Measurements from ENCODE around the gene UBE4B.
"Not testable (repeated sequence)": the region's sequence is repeated elsewhere in the genome, so short reads cannot be mapped to it uniquely, and the experiment has no call there.

Gene UBE4B

DNA sequence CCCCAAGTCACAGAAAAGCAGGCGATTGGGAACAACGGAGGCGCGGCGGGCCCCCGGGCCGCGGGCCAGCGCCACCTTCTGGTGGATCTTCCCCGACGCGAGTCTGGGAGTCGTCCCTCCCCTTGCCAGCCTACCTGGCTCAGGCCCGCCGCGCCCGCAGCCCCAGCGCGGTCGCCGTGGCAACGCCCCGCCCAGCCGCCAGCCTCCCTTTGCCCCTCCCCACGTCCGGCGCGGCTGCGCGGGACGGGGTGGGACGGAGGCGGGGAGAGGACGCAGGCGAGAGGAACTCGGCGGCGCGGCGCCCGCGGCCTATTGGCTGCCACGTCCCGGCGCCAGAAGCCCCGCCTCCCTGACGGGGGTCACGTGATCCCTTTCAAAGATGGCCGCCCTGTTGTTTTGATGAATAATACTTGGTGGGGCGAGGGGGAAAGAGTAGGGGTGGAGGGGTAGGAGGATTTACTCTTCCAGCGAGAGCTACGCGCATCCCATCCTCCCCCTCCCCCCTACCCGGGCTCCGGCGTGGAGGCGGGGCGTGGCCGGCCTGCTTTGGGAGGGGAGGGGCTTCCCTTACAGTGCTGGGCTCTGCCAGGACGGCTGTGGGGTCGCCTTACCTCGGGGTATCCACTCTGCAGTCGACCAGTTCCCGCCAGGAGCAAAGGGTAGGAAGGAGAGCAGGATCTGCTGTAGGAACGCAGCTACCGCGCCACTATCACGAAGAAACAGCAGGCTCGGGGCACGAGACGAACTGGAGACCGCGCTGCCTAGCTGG, at the start of gene UBE4B:
UBE4B (plus strand) TSS at position 369 of the 769 bp plus-strand sequence. CDS start 713 bp downstream, outside the sequence.
- DNase-seq = peak; percentile 93

DNA sequence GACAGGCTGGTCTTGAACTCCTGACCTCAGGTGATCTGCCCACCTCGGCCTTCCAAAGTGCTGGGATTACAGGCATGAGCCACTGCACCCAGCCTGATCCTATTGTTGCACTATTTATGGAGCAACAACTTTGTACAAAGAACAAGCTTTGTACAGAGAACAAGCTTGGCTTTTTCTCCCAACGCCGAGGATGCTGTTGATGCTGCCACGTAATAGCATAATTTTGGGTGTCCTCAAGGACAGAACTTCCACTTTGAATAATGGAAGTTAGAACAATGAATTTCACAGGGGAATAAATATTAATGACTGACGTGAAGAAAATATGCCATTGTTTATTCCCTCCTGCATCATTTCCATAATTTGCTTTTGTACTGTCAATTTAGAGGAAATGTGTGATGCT, 48.5 kb upstream of the UBE4B start:
- DNase-seq = no peak

DNA sequence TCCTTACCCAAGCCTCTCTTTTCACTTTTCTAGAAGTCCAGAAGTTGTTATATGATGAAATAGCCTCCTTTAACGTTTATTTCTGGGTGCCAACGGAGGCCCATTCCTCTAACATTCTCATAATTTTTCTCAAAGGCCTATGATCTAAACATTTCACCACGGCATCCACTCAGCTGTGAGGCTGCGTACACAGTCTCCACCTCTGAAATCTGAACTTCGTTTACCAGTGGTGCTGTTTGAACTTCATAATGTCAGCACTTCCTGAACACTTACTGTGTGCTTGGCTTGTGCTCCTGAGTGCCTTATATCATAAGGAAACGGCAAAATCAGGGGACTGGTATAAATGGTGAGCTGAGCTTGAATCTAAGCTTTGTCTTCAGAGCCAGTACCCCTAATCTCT, 47.8 kb upstream of the UBE4B start:
- no peak for DNase-seq

DNA sequence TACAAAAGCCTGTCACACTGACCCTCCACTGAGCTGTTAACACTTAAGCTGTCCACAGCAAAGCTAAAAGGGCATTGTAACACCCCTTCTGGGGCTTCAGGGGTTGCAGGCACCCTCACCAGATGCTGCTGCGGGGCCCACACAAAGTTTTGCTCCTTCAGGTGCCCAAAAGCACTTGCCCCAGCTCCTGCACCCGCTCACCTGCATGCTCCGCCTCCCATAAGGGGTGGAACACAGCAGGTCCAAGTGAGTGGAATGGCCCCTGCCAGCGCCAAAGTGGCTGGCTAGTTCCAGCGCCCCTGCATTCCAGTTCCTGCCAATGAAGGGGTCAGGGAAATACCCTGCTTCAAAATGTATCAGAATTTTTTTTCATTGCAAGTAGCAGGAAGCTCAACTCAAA, 43.0 kb upstream of the UBE4B start:
- DNase-seq = no peak

DNA sequence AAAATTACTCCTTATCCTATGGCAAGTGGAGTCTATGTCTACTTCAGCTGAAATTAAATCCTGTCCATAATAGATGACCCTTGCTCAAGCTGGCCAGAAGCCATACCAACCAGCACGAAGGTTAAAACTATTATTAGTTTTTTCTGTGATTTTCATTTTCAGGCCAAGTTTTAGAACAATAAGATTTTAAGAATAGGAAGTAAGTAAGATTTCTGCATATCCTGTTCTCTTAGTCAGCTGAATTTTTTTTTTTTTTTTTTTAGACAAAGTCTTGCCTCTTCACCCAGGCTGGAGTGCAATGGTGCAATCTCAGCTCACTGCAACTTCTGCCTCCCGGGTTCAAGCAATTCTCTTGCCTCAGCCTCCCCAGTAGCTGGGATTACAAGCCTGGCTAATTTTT, 41.8 kb upstream of the UBE4B start:
- DNase-seq = no peak

DNA sequence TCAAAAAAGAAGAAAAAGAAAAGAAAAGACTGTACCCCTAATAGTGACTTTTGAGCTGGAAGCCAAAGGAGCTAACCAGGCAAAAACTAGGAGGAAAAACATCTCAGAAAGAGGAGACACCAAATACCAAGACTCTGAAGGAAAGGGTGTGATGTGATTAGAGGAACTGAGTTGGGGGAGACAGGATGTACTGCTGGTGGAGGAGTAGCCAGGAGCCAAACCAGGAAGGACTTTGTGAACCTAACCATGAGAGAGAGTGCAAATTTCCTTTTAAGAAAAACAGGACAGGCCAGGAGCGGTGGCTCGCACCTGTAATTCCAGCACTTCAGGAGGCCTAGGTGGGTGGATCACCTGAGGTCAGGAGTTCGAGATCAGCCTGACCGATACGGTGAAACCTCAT, 39.8 kb upstream of the UBE4B start:
- DNase-seq = no peak

DNA sequence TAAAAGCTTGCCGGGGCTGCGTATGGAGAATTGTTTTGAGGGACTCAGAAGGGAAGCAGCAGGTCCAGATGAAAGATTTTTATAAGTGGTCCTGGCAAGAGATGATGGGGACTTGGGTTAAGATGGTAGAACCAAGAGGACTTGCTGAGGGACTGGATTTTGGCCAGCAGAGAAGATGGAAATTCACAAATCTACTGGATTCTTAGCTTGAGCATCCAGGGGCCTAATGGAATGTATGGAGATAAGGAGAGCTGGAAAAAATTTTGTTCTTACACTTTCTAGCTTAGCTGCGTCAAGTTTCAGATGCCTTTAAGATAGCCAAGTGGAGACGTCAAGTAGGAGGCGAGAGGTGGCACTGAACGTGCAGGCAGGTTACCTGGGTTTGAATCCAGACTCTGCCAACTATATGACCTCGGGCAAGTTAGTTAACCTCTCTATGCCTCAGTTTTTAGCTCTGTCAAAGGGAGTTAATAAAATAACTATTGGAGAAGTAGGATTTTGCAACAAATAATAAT, 39.1 kb upstream of the UBE4B start:
- no peak for DNase-seq

DNA sequence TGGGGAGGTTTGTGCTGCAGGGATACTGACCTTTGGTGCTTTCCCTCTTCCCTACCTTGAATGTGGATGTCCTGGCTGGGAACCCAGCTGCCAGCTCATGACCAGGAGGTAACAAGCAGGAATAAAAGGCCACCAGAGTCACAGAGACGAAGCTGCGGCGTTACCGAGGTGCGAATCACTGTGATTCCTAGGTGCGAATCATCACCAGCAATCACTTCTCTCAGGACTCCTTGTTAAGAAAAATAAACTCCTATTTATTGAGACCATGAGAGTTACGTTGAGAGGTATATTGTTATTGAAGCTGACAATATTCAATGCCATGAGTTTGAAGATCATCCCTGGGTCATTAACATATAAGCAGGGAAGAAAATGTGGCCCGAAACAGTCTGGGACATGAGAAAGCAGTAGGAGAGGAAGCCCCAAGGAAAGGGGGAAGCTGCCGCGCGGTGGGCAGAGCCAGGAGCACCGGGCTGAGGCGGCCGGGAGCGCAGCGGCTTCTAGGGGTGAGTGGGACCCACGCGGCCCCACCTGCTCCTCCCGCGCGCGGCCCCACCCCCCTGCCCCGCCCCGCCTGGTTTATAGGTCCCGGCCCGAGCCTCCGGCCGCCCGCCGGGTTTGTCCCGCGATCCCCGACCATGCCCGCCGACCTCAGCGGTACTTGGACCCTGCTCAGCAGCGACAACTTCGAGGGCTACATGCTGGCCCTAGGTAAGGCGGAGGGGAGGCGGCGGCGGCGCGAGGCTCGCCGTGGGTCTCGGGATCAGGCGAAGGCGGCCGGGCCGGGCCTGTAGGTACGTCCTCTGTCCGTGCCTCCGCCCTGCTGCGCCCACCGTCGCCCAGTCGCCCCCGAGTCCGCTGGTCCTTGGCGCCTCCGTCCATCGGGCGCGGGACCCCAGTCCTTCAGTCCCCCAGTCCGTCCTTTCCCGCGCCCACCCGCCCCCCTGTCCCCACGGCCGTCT, 35.9 kb upstream of the UBE4B start, which contains the start of gene RBP7:
RBP7 (plus strand) TSS at position 605 of the 959 bp plus-strand sequence; CDS start at position 636, 31 bp downstream.
- no peak for DNase-seq

DNA sequence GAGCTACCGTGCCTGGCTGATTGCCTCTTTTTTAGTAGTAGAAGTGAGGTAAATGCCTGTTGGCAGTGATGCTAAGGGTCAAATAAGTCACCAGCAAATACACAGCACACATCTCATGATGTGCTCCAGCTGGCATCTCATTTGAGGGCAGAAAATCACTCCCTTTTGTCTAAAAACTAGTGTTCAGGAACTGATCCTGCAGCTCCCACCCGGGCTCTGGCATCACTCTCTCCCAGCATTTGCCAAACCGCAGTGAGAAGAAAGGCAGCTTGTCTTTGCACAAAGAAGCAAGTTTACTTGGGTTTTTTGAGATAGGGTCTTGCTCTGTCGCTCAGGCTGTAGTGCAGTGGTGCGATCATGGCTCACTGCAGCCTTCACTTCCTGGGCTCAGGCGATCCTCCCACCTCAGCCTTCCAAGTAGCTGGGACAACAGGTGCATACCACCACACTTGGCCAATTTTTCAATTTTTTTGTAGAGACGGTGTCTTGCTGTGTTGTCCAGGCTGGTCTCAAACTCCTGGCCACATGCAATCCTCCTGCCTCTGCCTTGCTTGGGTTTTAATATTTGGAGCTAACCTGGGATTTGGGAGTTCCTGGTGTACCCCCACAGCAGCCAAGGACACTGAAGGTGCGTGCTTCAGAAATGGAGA, 31.6 kb upstream of the UBE4B start:
- no peak for DNase-seq

DNA sequence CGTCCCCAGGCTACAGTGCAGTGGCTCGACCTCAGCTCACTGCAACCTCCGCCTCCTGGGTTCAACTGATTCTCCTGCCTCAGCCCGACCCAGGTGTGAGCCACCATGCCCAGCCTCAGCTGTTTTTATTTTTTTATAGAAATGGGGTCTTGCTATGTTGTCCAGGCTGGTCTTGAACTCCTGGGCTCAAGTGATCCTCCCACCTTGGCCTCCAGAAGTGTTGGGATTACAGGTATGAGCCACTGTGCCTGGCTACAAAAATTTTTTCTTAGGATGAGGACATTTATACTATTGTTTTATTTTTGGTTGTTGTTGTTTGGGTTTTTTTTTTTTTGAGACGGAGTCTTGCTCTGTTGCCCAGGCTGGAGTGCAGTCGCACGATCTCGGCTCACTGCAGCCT, 27.5 kb upstream of the UBE4B start:
- DNase-seq = not testable (repeated sequence)

DNA sequence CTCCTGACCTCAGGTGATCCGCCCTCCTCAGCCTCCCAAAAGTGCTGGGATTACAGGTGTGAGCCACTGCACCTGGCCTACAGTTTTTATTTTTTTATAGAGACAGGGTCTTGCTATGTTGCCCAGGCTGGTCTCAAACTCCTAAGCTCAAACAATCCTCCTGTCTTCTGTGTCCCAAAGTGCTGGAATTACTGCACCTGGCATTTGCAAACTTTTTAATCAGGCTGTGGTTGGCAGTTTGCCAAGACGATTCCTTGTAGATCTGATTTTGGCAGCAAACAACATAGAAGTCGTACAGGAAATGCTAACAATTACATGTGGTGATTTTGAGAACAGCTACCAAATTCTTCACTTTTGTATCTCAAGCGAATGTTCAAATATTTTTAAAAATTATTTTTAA, 25.6 kb upstream of the UBE4B start:
- no peak for DNase-seq

DNA sequence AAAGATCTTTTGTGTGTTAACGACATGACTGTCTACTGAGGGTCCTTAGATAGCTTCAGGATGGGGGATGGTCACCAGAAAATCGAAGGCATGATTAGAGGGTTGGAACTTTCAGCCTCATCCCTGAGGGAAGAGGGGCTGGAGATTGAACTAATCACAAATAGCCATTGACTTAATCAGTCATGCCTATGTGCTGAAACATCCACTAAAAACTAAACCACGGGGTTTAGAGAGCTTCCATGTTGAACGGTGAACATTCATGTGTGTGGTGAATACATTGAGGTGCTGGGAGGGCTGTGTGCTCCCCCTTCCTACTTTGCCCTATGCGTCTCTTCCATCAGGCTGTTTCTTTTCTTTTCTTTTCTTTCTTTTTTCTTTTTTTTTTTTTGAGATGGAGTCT, 18.7 kb upstream of the UBE4B start:
- no peak for DNase-seq

DNA sequence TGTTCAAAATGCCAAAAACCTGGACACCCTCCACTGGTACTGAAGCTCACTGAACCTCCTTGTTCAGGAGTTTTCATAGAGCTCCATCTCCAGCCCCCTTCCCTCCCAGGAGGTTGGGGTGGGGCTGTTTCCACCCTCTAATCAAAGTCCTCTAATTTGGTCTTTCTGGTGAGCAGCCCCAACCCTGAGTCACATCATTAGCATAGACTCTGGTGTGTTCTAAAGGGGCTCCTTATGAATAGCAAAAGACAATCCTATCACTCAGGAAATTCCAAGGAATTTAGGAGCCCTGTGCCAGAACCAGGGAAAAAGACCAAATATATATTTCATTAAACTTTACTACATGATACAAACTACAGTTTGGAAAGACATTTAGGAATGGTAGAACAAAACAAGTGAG, 13.2 kb upstream of the UBE4B start:
- no peak for DNase-seq

DNA sequence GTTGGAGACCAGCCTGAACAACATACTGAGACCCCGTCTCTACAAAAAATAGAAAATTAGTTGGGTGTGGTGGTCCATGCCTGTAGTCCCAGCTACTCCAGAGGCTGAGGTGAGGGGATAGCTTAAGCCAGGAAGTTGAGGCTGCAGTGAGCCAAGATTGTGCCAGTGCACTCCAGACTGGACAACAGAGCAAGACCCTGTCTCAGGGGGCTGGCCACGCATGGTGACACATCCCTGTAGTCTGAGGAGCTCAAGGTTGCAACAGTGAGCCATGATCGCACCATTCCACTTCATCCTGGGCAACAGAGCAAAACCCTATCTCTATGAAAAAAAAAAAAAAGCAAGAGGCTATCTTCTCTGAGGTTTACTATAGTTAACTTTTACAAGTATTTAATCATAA, 12.7 kb upstream of the UBE4B start:
- DNase-seq = no peak

DNA sequence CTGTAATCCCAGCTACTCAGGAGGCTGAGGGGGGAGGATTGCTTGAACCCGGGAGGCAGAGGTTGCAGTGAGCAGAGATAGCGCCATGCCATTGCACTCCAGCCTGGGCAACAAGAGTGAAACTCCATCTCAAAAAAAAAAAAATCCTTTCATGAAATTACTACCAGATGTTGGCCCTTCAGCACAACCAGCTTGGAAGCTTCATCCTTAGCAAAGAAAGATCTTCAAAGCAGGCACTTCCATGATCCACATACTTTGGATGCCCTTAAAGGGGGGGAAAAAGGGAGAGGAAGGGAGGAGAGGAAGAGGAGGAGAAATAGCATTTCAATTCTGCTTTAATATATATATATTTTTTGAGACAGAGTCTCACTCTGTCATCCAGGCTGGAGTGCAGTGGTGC, 12.1 kb upstream of the UBE4B start:
- DNase-seq = not testable (repeated sequence)

DNA sequence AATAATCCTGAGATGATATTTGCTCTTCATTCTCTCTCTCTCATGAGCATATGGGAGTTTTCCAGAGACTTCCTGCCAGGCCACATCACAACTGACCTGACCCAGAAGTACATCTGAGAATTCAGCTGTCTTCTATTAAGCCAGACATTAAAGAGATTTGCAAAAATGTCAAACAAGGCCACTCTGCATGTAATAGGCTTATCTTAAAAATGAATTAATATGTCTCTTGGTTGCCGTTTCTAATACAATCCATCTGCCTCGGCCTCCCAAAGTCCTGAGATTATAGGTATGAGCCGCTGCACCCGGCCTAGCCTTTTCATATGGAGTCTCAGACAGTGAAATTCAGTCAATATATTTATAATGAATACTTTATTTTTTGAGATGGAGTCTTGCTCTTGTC, 10.8 kb upstream of the UBE4B start:
- DNase-seq = not testable (repeated sequence)

DNA sequence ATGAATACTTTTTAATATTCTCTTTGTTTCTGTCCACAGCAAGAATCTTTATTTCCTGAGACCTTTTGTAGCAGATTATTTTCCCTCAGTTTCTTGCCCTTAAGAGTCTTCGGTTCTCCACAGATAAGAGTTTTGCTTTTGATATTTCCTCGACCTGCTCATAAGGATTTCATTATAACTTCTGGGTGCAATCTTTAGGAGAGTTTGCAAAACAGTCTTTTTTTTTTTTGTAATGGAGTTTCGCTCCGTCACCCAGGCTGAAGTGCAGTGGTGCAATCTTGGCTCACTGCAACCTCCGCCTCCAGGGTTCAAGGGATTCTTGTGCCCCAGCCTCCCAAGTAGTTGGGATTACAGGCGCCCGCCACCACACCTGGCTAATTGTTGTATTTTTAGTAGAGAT, 10.1 kb upstream of the UBE4B start:
- DNase-seq = no peak

DNA sequence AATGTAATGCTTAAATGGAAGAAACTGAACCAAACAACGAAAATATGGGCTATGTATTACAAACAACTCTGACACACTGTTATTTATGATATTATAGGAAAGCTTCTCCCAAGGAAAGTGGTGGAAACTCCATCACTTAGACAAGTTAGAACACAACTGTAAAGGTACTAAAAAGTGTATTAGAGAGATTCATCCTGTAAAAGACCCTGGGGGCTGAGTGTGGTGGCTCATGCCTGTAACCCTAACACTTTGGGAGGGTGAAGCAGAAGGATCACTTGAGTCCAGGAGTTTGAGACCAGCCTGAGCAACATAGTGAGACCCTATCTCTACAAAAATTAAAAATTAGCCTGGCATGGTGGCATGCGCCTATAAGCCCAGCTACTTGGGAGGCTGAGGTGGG, 7.4 kb upstream of the UBE4B start:
- DNase-seq = no peak

DNA sequence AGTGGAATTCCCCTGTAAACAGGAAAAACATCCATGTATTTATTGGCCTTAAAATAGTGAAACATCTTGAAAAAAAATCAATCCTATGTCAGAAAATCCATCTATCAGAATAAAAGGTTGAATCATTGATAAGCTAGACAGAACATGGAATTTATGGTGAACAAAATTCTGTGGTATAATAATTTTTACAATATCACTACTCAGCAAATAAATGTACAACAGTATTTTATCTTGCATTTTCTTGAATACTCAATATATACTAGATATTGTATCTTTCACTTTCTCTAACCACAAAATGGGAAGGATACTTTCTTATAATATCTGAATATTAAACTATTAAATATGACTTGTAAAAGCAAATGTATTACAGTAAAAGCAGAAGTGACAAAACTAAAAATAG, 5.7 kb upstream of the UBE4B start:
- DNase-seq = no peak

DNA sequence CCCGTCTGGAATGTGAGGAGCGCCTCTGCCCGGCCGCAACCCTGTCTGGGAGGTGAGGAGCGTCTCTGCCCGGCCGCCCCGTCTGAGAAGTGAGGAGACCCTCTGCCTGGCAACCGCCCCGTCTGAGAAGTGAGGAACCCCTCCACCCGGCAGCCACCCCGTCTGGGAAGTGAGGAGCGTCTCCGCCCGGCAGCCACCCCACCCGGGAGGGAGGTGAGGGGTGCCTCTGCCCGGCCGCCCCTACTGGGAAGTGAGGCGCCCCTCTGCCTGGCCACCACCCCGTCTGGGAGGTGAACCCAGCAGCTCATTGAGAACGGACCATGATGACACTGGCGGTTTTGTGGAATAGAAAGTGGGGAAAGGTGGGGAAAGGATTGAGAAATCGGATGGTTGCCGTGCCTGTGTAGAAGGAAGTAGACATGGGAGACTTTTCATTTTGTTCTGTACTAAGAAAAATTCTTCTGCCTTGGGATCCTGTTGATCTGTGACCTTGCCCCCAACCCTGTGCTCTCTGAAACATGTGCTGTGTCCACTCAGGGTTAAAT, 3.7 kb upstream of the UBE4B start:
- DNase-seq = not testable (repeated sequence)

DNA sequence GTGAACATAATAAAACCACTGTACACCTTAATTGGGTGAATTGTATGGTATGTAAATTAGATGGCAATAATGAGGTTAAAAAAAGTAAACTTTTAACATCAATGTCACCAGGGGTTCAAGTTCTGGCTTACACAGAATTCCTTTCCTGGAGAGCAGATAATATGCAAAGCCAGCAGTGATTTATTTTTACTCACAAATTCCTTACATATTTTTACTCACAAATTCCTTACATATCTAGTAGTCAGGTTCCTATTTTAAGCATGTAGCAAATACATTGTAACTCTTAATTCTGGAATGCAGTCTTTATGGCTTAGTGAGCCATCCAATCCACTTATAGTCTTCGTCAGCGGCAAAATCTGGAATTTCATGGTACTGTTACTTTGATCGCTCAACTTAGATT, 1.3 kb upstream of the UBE4B start:
- no peak for DNase-seq

DNA sequence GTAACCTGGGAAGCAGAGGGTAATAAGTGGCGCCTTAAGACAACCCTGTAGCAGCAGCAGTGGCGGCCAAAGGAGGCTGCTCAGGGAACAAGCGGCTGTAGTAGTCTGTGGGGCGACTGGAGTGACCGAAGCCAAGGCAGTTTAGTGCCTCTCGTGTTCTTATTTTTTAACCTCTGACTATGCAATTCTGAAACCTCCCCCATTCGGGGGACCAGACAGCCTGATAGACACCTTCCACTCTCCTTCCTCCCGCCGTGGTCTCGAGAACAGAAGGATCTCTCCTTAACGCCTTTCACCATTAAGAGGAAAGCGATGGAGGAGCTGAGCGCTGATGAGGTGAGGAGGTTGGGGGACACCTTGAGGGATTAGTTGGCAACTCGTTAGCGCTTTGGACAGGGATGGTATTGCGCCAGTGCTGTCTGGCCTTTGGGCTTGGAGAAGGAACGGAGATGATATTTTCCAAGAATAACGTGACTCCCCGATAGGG, 644 bp downstream of the UBE4B start:
- DNase-seq = no peak

DNA sequence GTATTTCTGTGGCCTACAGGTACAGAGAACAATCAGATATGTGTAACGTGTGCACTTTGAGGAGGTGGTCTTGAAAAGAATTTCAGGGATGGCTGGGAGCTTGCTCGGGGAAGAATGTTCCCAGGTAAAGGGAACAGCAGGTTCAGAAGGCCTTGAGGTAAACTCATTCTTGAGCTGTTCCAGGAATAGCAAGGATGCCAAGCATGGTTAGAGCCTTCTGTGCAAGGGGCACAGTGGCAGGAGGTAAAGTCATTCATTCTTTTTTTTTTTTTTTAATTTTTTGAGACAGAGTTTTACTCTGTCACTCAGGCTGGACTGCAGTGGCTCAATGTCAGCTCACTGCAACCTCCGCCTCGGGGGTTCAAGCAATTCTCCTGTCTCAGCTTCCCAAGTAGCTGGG, 10.0 kb downstream of the UBE4B start:
- no peak for DNase-seq

All from NCI-H1417 treated with DMSO at 0.1 percent for 48 hours (cell line).